K562 (cell line): ENCODE data around the gene CACNA1I. TPM values are rescaled to one million over a fixed set of nuclear protein-coding genes. Genes with fewer than 3 reads are reported as not detected.

ENCODE experiments used
- ATAC-seq: fragments of 200-7000 bp; cut with Tn5 transposase; 3 replicates; pipeline ENCODE4 v1.9.1; 2020; ENCODE audit warnings: moderate library complexity
- BruUV-seq: library from RNA; stranded (reverse); fragments of 400-500 nt; replicated peaks from 2 replicates; lab custom pipeline; 2021; lab: Mats Ljungman, UMichigan
- CTCF ChIA-PET: fragments of 300-600 bp; formaldehyde crosslinking; extraction: SDS; loops from one replicate; lab custom pipeline; 2021; ENCODE audit warnings: low intra/inter-chr PET ratio; lab: Yijun Ruan, JAX
- POLR2A ChIA-PET: fragments of 300-600, 350-650 bp; sonication (Branson Sonifier 250); formaldehyde crosslinking; extraction: SDS; loops from one replicate; lab custom pipeline; 2021; ENCODE audit warnings: antibody characterized with exemption, inconsistent platforms; lab: Yijun Ruan, JAX
- DNase-seq, 4 experiments: peaks; one replicate each; pipeline versions ENCODE4 v3.0.0 to v3.0.0-alpha.2; 2011 to 2018; ENCODE audit warnings: low spot score in 3 of 4, mixed read lengths in 3 of 4; ENCODE audit errors: extremely low read depth in 1 of 4
- FAIRE-seq: peaks from 2 replicates; lab custom pipeline; 2011; peaks lifted over from hg19 to GRCh38; lab: Jason Lieb, UNC
- H2AFZ ChIP-seq: 2 replicates; pipeline ENCODE4 v1.6.0; 2011; ENCODE audit warnings: low read depth, low read length, control low read depth, inconsistent platforms
- H3K27ac ChIP-seq: fragments of 200-600 bp; 3 replicates; pipeline ENCODE4 v1.8.0; 2011; ENCODE audit warnings: low read depth, mild to moderate bottlenecking, control low read depth, inconsistent platforms, low read length, moderate library complexity, mixed read lengths; ENCODE audit errors: extremely low read depth
- H3K27me3 ChIP-seq, 2 experiments: fragments of 300-600 bp in 1 of 2; 2 replicates in 1 of 2; 3 replicates in 1 of 2; pipeline versions ENCODE4 v1.6.0 to v1.8.0; 2011; ENCODE audit warnings: inconsistent platforms in 2 of 2, low read length in 2 of 2, mild to moderate bottlenecking in 1 of 2, mixed read lengths in 1 of 2, moderate library complexity in 1 of 2; ENCODE audit not compliant: control insufficient read depth in 2 of 2, insufficient read depth in 2 of 2
- H3K36me3 ChIP-seq: fragments of 300-600 bp; 3 replicates; pipeline ENCODE4 v1.8.0; 2011; ENCODE audit warnings: mild to moderate bottlenecking, low read length, inconsistent platforms; ENCODE audit not compliant: control insufficient read depth, insufficient read depth
- H3K4me1 ChIP-seq, 2 experiments: fragments of 200-600 bp in 1 of 2; replicated peaks in 1 of 2; 2 replicates in 1 of 2; 3 replicates in 1 of 2; pipeline versions ENCODE4 v1.5.1 to v1.8.0; 2011; ENCODE audit warnings: inconsistent platforms in 2 of 2, low read length in 2 of 2, mild to moderate bottlenecking in 1 of 2, mixed read lengths in 1 of 2, moderate library complexity in 1 of 2; ENCODE audit not compliant: control insufficient read depth in 2 of 2, insufficient read depth in 2 of 2
- H3K4me2 ChIP-seq: 2 replicates; pipeline ENCODE4 v1.6.1; 2011; ENCODE audit warnings: low read length, control low read depth, inconsistent platforms, mixed read lengths; ENCODE audit not compliant: insufficient read depth
- H3K4me3 ChIP-seq: fragments of 200-600 bp; sonication (generic), shearing (Covaris generic); 2 replicates; pipeline ENCODE4 v1.5.1; 2016; ENCODE audit warnings: control low read depth, inconsistent platforms
- H3K79me2 ChIP-seq: fragments of 200-600 bp; 3 replicates; pipeline ENCODE4 v1.8.0; 2011; ENCODE audit warnings: low read length, inconsistent platforms; ENCODE audit not compliant: control insufficient read depth, insufficient read depth
- H3K9ac ChIP-seq, 2 experiments: 2 replicates each; pipeline versions ENCODE4 v1.6.0 to v1.6.1; 2011; ENCODE audit warnings: low read depth in 2 of 2, low read length in 2 of 2, control low read depth in 1 of 2, inconsistent platforms in 1 of 2, mild to moderate bottlenecking in 1 of 2, mixed read lengths in 1 of 2; ENCODE audit not compliant: insufficient read depth in 1 of 2
- H3K9me1 ChIP-seq: one replicate; pipeline ENCODE4 v1.6.0; 2011; ENCODE audit warnings: inconsistent platforms, mild to moderate bottlenecking, low read length, moderate library complexity; ENCODE audit not compliant: control insufficient read depth, insufficient read depth
- H3K9me3 ChIP-seq: replicated peaks from 2 replicates; pipeline ENCODE4 v1.5.1; 2011; ENCODE audit warnings: low read depth, low read length, inconsistent platforms; ENCODE audit not compliant: control insufficient read depth, insufficient read depth
- H4K20me1 ChIP-seq: replicated peaks from 2 replicates; pipeline ENCODE4 v1.6.1; 2011; ENCODE audit warnings: low read length, inconsistent platforms, mixed read lengths; ENCODE audit not compliant: control insufficient read depth, insufficient read depth
- BCOR ChIP-seq: fragments of 450-650 bp; IDR thresholded peaks from 2 replicates; pipeline ENCODE4 v1.6.1; 2016
- CEBPB ChIP-seq: fragments of 450-650 bp; IDR thresholded peaks from 2 replicates; pipeline ENCODE4 v1.6.1; 2016; ENCODE audit warnings: missing genetic modification characterization, missing compliant biosample characterization
- CREB1 ChIP-seq, 2 experiments: sonication (generic) in 1 of 2; formaldehyde crosslinking in 1 of 2; IDR thresholded peaks; 2 replicates each; pipeline versions ENCODE4 v1.6.1 to v1.8.0; 2012 to 2022; ENCODE audit warnings: inconsistent platforms in 1 of 2, mild to moderate bottlenecking in 1 of 2, missing genetic modification reagents in 1 of 2, moderate library complexity in 1 of 2
- DIDO1 ChIP-seq: fragments of 450-650 bp; IDR thresholded peaks from 2 replicates; pipeline ENCODE4 v1.6.1; 2016; ENCODE audit warnings: low read depth, missing biosample characterization, missing genetic modification characterization
- GABPB2 ChIP-seq: fragments of 250-450 bp; sonication (Bioruptor Pico); conservative IDR thresholded peaks from 2 replicates; pipeline ENCODE4 v1.5.1; 2021; ENCODE audit warnings: mild to moderate bottlenecking
- HMG20A ChIP-seq: fragments of 450-650 bp; formaldehyde crosslinking; conservative IDR thresholded peaks from 2 replicates; pipeline ENCODE4 v1.4.0; 2020; ENCODE audit warnings: mild to moderate bottlenecking, mixed read lengths
- MITF ChIP-seq: IDR thresholded peaks from 2 replicates; pipeline ENCODE4 v1.6.1; 2014; ENCODE audit warnings: antibody characterized with exemption
- MYBL2 ChIP-seq, 2 experiments: fragments of 450-650 bp in 1 of 2; sonication (generic) in 1 of 2; formaldehyde crosslinking in 1 of 2; IDR thresholded peaks; 2 replicates each; pipeline versions ENCODE4 v1.6.1 to v1.8.1; 2017 to 2022; ENCODE audit warnings: borderline replicate concordance in 1 of 2, inconsistent platforms in 1 of 2, low read depth in 1 of 2, mild to moderate bottlenecking in 1 of 2, missing genetic modification reagents in 1 of 2, moderate library complexity in 1 of 2
- NELFE ChIP-seq: IDR thresholded peaks from 2 replicates; pipeline ENCODE4 v1.6.1; 2011; ENCODE audit warnings: mild to moderate bottlenecking; ENCODE audit not compliant: insufficient read depth, insufficient read length
- RBM25 ChIP-seq: fragments of 200-400 bp; formaldehyde crosslinking; IDR thresholded peaks from 2 replicates; pipeline ENCODE4 v1.6.1; 2018; ENCODE audit warnings: low read length, low read depth, moderate library complexity; ENCODE audit not compliant: severe bottlenecking
- XRCC5 ChIP-seq: fragments of 200-400 bp; formaldehyde crosslinking; IDR thresholded peaks from 2 replicates; pipeline ENCODE4 v1.6.1; 2017; ENCODE audit warnings: low read depth, mild to moderate bottlenecking, low read length
- ZFP36 ChIP-seq: fragments of 150-350 bp; IDR thresholded peaks from 2 replicates; pipeline ENCODE4 v1.6.1; 2018; ENCODE audit warnings: low read length, low read depth; ENCODE audit not compliant: partially characterized antibody
- ZNF134 ChIP-seq: fragments of 250-450 bp; sonication (Bioruptor Pico); conservative IDR thresholded peaks from 2 replicates; pipeline ENCODE4 v1.4.0; 2020
- ZNF551 ChIP-seq: fragments of 250-450 bp; sonication (Bioruptor Pico); IDR thresholded peaks from 2 replicates; pipeline ENCODE4 v1.5.0; 2021; ENCODE audit warnings: mild to moderate bottlenecking, moderate library complexity
- WGBS: fragments of 100-300 bp; shearing (Covaris generic); methylation state at CpG from one replicate; pipeline ENCODE4 v1.1.6; 2016; ENCODE audit warnings: low coverage, mixed read lengths; ENCODE audit not compliant: insufficient coverage; ENCODE audit errors: missing lambda C conversion rate; 5-methylcytosine and 5-hydroxymethylcytosine counted together
- in situ Hi-C: fragments of 300-500 bp; cut with MboI; formaldehyde crosslinking; loops from 4 replicates; pipeline ENCODE4 v1.15.0; 2018; ENCODE audit warnings: inconsistent platforms, mixed read lengths
- intact Hi-C: fragments of 100-400 bp; cut with micrococcal nuclease; formaldehyde crosslinking; loops from 2 replicates; pipeline ENCODE4 v1.14.2; 2022
- polyA plus RNA-seq, 8 experiments: library from polyadenylated mRNA; depleted of rRNA in 4 of 8; stranded (reverse) in 5 of 8; unstranded in 3 of 8; fragments of >200 nt; fragmentation: Nextera tagmentation in 2 of 8; fragmentation: Illumina TruSeq in 1 of 8; extraction: Ambion mirVana in 2 of 8; extraction: Trizol in 1 of 8; gene quantifications; 2 replicates each; pipeline versions ENCODE4 v1.2.1 to v1.2.3, GENCODE V29; 2011 to 2014; ENCODE audit warnings: inconsistent platforms in 1 of 8, missing spikeins in 1 of 8
- total RNA-seq, 7 experiments: library from RNA; depleted of rRNA in 6 of 7; stranded (reverse); fragments of >200 nt in 6 of 7; fragmentation: Illumina TruSeq in 2 of 7; extraction: Trizol in 2 of 7; gene quantifications; 2 replicates each; pipeline versions ENCODE4 v1.2.1 to v1.2.3, GENCODE V29; 2011 to 2021; ENCODE audit warnings: low replicate concordance in 1 of 7

Gene CACNA1I
- total and polyA plus RNA-seq, 9 of the 15 experiments (the other 6 are each of a cell fraction or from before 2014, with no cell fraction given), result 0.01 to 0.79 (median 0.32) TPM; not detected in 1

DNA sequence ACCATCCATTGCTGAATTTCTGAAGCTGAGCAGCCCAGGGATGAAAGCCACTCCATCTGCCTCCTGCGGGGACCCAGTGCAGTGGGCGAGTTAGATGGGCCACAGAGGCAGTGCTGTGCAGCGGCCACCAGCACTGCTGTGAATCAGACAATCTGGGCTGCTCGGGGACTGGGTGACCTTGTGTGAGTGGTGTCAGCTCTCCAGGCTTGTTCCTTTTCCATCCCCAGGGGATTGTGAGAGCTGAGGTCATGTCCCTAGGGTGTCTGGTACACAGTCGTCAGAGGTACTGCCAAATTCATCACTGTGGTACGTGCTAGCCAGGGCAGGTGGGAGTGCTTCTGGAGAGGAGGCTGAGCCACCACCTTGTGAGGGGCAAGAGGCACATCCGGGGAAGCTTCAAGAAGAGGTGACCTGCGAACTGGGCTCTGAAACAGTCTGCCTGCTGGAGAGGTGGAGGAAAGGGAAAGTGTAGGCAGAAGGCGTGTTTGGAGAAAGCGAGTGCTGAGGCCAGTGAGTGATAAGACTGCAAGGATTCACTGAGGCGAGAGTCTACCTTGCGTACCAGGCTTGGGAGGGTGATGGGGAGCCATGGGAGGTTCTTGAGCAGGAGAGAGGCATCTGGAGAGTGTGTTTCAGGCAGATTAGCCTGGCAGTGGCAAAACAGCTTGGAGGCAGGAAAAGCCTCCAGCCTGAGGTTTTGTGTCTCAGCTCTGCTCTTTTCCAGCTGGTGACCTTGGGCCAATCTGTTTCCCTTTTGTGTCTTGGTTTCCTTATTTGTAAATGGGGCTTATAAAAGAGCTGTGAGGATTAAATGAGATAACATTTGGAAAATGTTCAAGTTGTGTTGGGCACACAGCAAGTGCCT lies 22.7 kb downstream of the CACNA1I start:
- no peak overlapping the region for H3K4me2 ChIP-seq
- intact Hi-C loops, result no loop called here
- H3K79me2 ChIP-seq, result no peaks in the 10 kb centered on the region
- no peaks in the 10 kb centered on the region for H3K27me3 ChIP-seq
- peaks cover 0 to 21% of the 10 kb centered on the region in 2 experiments; a peak in 3 of 5 replicates for H3K4me1 ChIP-seq
- in situ Hi-C loops, result no loop called here
- CTCF ChIA-PET, result no interaction called here
- H3K27ac ChIP-seq, result no peak overlapping the region
- no peaks in the 10 kb centered on the region for H3K36me3 ChIP-seq
- no peak overlapping the region for H3K4me3 ChIP-seq
- H3K9me1 ChIP-seq, result peaks cover 2% of the 10 kb centered on the region
- DNase-seq (no peak), FAIRE-seq (no peak), ATAC-seq (no peak)
- TF ChIP-seq ZNF551 (CRISPR knock-in tag), result no peak
- TF ChIP-seq CREB1 (IDR thresholded peaks at IDR 0.05), result no peak
- TF ChIP-seq CREB1 (CRISPR knock-in tag; IDR thresholded peaks at IDR 0.05), result no peak
- TF ChIP-seq HMG20A (CRISPR knock-in tag), result no peak
- TF ChIP-seq XRCC5, result no peak
- TF ChIP-seq ZFP36, result peak; percentile 64
- TF ChIP-seq CEBPB (tag), result no peak
- no peak for TF ChIP-seq DIDO1 (tag)
- TF ChIP-seq MITF, result no peak
- TF ChIP-seq NELFE, result no peak
- no peak for TF ChIP-seq ZNF134 (CRISPR knock-in tag)
- no peak for TF ChIP-seq GABPB2
- TF ChIP-seq MYBL2 (IDR thresholded peaks at IDR 0.05; ENCODE audit: low read depth), result no peak
- no peak for TF ChIP-seq MYBL2 (CRISPR knock-in tag; IDR thresholded peaks at IDR 0.05; ENCODE audit: borderline replicate concordance)
- TF ChIP-seq BCOR, result peak; percentile 28; the same call in 1 of the 2 replicates
- peak; percentile 45 for TF ChIP-seq RBM25
- no peak overlapping the region for H2AFZ ChIP-seq
- WGBS, result 27% methylated on average over 8 of the region's 12 CpGs
- H4K20me1 ChIP-seq, result no peaks in the 10 kb centered on the region
- no peaks in the 10 kb centered on the region for H3K9me3 ChIP-seq
- no peak overlapping the region; a peak in 1 of 4 replicates for H3K9ac ChIP-seq
- BruUV-seq, result no TSS peak
- POLR2A ChIA-PET, result interaction anchor here (0.5 kb wide), 1 partner anchor 97 kb away, joined by 3 read pairs; no protein-coding TSS in a partner anchor
